NB4 (cell line): ENCODE measurements around the gene IKZF4.

Source experiments
- DNase-seq: peaks from one replicate; pipeline ENCODE4 v3.0.0; 2010; ENCODE audit warnings: low read depth
- H3K4me3 ChIP-seq: one replicate; pipeline ENCODE4 v1.5.1; 2011; ENCODE audit warnings: mild to moderate bottlenecking, low read depth, low read length, moderate library complexity
- CTCF ChIP-seq: IDR thresholded peaks from one replicate; pipeline ENCODE4 v1.5.1; 2012; ENCODE audit warnings: low read depth, low read length
- MAX ChIP-seq: IDR thresholded peaks from 2 replicates; pipeline ENCODE4 v1.6.1; 2011; ENCODE audit warnings: low read depth, low read length
- MYC ChIP-seq: IDR thresholded peaks from 2 replicates; pipeline ENCODE4 v1.6.1; 2011; ENCODE audit warnings: low read depth, low read length
- POLR2A ChIP-seq: IDR thresholded peaks from 2 replicates; pipeline ENCODE4 v1.6.1; 2011; ENCODE audit warnings: mild to moderate bottlenecking; ENCODE audit not compliant: insufficient read length; ENCODE audit errors: extremely low read depth

The IKZF4 gene

DNA sequence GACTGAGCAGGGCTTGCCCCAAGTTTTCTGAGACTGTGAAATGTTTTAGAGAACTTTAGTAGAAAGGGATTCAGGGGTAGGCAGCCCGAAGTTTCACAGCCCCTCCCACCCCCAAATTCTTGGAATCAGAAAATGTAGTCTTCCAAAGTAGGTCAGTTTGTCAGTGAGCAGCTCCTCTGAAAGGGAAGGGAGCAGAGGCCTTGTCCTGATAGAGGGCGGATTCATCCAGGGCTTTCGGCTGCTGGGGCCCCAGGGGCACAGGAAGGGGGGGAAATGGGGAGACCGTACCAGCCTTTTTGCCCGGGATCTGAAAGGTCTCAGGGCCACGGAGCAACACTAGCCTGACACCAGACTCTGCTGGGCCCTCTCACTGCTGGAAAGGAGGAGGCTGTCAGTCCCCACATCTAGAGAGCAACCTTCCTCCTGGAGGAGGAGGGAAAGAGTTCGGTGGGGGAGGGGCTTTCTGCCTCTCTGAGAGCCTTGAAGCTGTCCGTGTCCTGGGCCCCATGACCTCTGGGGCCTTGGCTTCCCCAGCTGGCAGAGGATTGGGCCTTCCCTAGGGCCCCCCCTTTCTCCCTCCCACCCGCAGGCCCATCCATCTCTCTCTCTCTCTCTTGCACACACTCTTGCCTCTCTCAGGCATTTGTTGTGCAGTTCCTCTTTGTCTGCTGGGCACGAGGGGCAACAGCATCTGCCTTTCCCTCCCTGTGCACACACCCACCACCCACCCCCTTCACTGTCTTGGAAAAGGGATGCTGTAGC is at the start of gene IKZF4:
Gene IKZF4 (plus strand): TSS at position 621 of the 762 bp plus-strand sequence. CDS start 451 bp downstream, outside the sequence.
- no peak for TF ChIP-seq MAX
- TF ChIP-seq MYC = no peak
- H3K4me3 ChIP-seq = no peak within 1 kb of the TSS
- peak; percentile 45 for DNase-seq

GRCh38 chr12:55972042-55972441 is 48.8 kb upstream of the IKZF4 start:
- no peak for DNase-seq
- TF ChIP-seq MAX (no peak), MYC (no peak), CTCF (no peak), POLR2A (no peak)
- peak overlapping the region; percentile 73 for H3K4me3 ChIP-seq

DNA sequence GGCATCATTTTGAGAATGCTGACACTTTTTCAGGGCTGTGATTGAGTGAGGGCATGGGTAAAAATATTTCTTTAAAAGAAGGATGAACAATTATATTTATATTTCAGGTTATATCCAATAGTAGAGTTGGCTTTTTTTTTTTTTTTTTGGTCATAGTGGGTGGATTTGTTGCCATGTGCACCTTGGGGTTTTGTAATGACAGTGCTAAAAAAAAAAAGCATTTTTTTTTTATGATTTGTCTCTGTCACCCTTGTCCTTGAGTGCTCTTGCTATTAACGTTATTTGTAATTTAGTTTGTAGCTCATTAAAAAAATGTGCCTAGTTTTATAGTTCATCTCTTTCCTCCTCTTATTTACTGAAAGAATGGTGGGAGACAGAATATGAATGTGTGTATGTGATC is 48.4 kb upstream of the IKZF4 start:
- no peak for TF ChIP-seq CTCF
- no peak for TF ChIP-seq MAX
- no peak for TF ChIP-seq POLR2A
- TF ChIP-seq MYC = no peak
- peak overlapping the region; percentile 73 for H3K4me3 ChIP-seq

GRCh38 chr12:55972911-55973598 is 47.8 kb upstream of the IKZF4 start:
- TF ChIP-seq MAX (no peak), CTCF (no peak), MYC (no peak), POLR2A (no peak)
- peak; percentile 44 for DNase-seq
- peak overlapping the region; percentile 73 for H3K4me3 ChIP-seq

More for the DNA sequence above, 48.4 kb upstream of the IKZF4 start:
- no peak for DNase-seq

DNA sequence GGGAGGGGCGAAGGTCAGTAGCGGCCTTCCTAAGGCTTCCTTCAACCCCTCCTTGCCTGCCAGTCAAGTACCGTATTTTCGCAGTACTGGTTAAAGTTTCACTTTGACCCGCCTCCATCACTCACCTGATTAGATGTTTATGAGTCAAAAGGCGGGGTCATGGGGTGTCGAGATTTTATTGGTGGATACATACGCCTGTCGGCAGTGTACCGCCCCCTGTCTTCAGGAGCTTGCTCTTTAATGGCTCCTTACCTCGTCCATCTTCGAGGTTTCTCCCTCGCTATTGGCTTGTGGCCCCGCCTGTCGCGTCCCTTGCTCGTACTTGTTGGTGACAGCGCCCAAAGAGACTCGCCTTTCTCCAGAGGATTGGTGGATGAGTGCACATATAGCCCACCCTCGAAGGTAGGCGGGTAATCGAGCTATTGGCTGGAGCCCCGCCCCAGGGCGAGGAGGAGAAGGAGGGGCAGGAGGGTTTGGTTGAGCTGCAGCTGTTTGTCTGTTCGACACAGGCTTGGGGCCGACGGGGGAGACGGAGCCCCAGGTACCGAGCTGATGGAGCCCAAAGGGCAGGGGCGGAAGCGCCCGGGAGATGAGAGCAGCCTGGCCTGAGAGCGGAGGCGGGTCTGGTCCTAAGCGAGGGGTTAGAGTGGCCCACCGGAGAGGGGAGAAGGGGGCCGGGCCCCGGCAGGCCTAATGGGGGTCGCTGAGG is 47.1 kb upstream of the IKZF4 start, which contains the start of gene RAB5B:
Gene RAB5B (plus strand): TSS at position 480 of the 709 bp plus-strand sequence. CDS start 12,883 bp downstream, outside the sequence.
- TF ChIP-seq CTCF (no peak), MYC (no peak; the same call in 1 of the 2 replicates), MAX (0 out of 2 replicates have a peak, but pooled peaks have one; percentile 34), POLR2A (peak; percentile 86)

More for the DNA sequence above, 47.1 kb upstream of the IKZF4 start, which contains the start of gene RAB5B:
- peak within 1 kb of the TSS; percentile 96 for H3K4me3 ChIP-seq
- DNase-seq = peak; percentile 100
